Mesenchymal stem cell (in vitro differentiated cells and primary cell): ENCODE results near the gene LSM14A.
"Not testable (repeated sequence)": the region's sequence is repeated elsewhere in the genome, so short reads cannot be mapped to it uniquely, and the experiment has no call there.

Experiments
- DNase-seq: peaks from one replicate; pipeline ENCODE4 v3.0.0-alpha.2; 2013
- H2AFZ ChIP-seq: one replicate; pipeline ENCODE4 v1.6.1; 2013; ENCODE audit warnings: low read depth, mild to moderate bottlenecking, control low read depth, inconsistent platforms, low read length, moderate library complexity
- H2AK5ac ChIP-seq: 2 replicates; pipeline ENCODE4 v1.6.1; 2013; ENCODE audit warnings: low read length, moderate library complexity, mild to moderate bottlenecking, inconsistent platforms; ENCODE audit not compliant: severe bottlenecking
- H2BK120ac ChIP-seq: one replicate; pipeline ENCODE4 v1.6.1; 2013; ENCODE audit warnings: low read depth, mild to moderate bottlenecking, inconsistent platforms, low read length, moderate library complexity
- H2BK12ac ChIP-seq, 2 experiments: one replicate each; pipeline ENCODE4 v1.6.1; 2013; ENCODE audit warnings: inconsistent platforms in 2 of 2, low read length in 2 of 2, mild to moderate bottlenecking in 2 of 2, moderate library complexity in 2 of 2, control low read depth in 1 of 2
- H2BK15ac ChIP-seq: one replicate; pipeline ENCODE4 v1.6.1; 2013; ENCODE audit warnings: mild to moderate bottlenecking, low read depth, inconsistent platforms; ENCODE audit not compliant: poor library complexity, severe bottlenecking
- H2BK5ac ChIP-seq: 2 replicates; pipeline ENCODE4 v1.6.1; 2013; ENCODE audit warnings: low read depth, mild to moderate bottlenecking, low read length, control low read depth, inconsistent platforms; ENCODE audit not compliant: poor library complexity, severe bottlenecking
- H3K14ac ChIP-seq, 2 experiments: one replicate each; pipeline ENCODE4 v1.6.1; 2013; ENCODE audit warnings: inconsistent platforms in 2 of 2, low read length in 2 of 2, control low read depth in 1 of 2, mild to moderate bottlenecking in 1 of 2, moderate library complexity in 1 of 2
- H3K18ac ChIP-seq, 2 experiments: one replicate each; pipeline ENCODE4 v1.6.1; 2013; ENCODE audit warnings: inconsistent platforms in 2 of 2, low read length in 2 of 2, control low read depth in 1 of 2, low read depth in 1 of 2, mild to moderate bottlenecking in 1 of 2
- H3K23ac ChIP-seq, 2 experiments: one replicate each; pipeline ENCODE4 v1.6.1; 2013; ENCODE audit warnings: inconsistent platforms in 2 of 2, low read length in 2 of 2, mild to moderate bottlenecking in 2 of 2, moderate library complexity in 2 of 2, control low read depth in 1 of 2
- H3K27ac ChIP-seq: 2 replicates; pipeline ENCODE4 v1.5.1; 2013; ENCODE audit warnings: mild to moderate bottlenecking, moderate library complexity, low read length, control low read depth, inconsistent platforms; ENCODE audit not compliant: poor library complexity, severe bottlenecking
- H3K27me3 ChIP-seq, 2 experiments: 2 replicates each; pipeline versions ENCODE4 v1.6.1 to v1.7.0; 2013; ENCODE audit warnings: low read length in 2 of 2, mild to moderate bottlenecking in 2 of 2, moderate library complexity in 2 of 2, control low read depth in 1 of 2, inconsistent platforms in 1 of 2; ENCODE audit not compliant: control insufficient read depth in 1 of 2, insufficient read depth in 1 of 2
- H3K36me3 ChIP-seq, 2 experiments: 2 replicates each; pipeline versions ENCODE4 v1.6.1 to v1.7.0; 2013; ENCODE audit warnings: low read length in 2 of 2, control low read depth in 1 of 2, inconsistent platforms in 1 of 2, low read depth in 1 of 2, mild to moderate bottlenecking in 1 of 2; ENCODE audit not compliant: insufficient read depth in 2 of 2, control insufficient read depth in 1 of 2
- H3K4ac ChIP-seq, 2 experiments: one replicate each; pipeline ENCODE4 v1.6.1; 2013; ENCODE audit warnings: inconsistent platforms in 2 of 2, low read length in 2 of 2, mild to moderate bottlenecking in 2 of 2, moderate library complexity in 2 of 2, control low read depth in 1 of 2, low read depth in 1 of 2
- H3K4me1 ChIP-seq: 2 replicates; pipeline ENCODE4 v1.6.1; 2013; ENCODE audit warnings: low read depth, low read length, control low read depth; ENCODE audit not compliant: control insufficient read depth, insufficient read depth
- H3K4me2 ChIP-seq: 2 replicates; pipeline ENCODE4 v1.6.1; 2013; ENCODE audit warnings: low read length, mild to moderate bottlenecking, inconsistent platforms; ENCODE audit not compliant: poor library complexity, severe bottlenecking
- H3K4me3 ChIP-seq, 2 experiments: 2 replicates each; pipeline versions ENCODE4 v1.5.1 to v1.7.0; 2013; ENCODE audit warnings: low read length in 2 of 2, mild to moderate bottlenecking in 2 of 2, control low read depth in 1 of 2, low read depth in 1 of 2; ENCODE audit not compliant: insufficient read depth in 1 of 2
- H3K79me1 ChIP-seq: replicated peaks from 2 replicates; pipeline ENCODE4 v1.6.1; 2013; ENCODE audit warnings: mild to moderate bottlenecking, control low read depth, low read length, inconsistent platforms; ENCODE audit not compliant: poor library complexity, severe bottlenecking
- H3K9ac ChIP-seq: 2 replicates; pipeline ENCODE4 v1.7.0; 2013; ENCODE audit warnings: mild to moderate bottlenecking, low read length, moderate library complexity
- H3K9me3 ChIP-seq: 2 replicates; pipeline ENCODE4 v1.7.0; 2013; ENCODE audit warnings: mild to moderate bottlenecking, low read length; ENCODE audit not compliant: control insufficient read depth
- H4K8ac ChIP-seq: one replicate; pipeline ENCODE4 v1.6.1; 2013; ENCODE audit warnings: inconsistent platforms, mild to moderate bottlenecking, low read length, moderate library complexity
- H4K91ac ChIP-seq: one replicate; pipeline ENCODE4 v1.6.1; 2013; ENCODE audit warnings: mild to moderate bottlenecking, low read length, inconsistent platforms
- WGBS: methylation state at CpG from one replicate; pipeline ENCODE4 v1.1.7; 2013; ENCODE audit warnings: mixed read lengths; 5-methylcytosine and 5-hydroxymethylcytosine counted together

The LSM14A gene

DNA sequence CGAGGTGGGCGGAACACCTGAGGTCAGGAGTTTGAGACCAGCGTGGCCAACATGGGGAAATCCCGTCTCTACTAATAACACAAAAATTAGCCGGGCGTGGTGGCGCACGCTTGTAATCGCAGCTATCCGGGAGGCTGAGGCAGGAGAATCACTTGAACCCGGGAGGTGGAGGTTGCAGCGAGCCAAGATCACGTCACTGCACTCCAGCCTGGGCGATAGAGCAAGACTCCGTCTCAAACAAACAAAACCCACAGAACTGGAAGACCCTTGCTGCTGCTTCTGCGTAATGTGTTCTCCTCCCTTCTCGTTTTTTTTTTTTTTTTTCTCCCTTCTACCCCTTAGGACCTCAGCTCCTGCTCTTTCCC lies 81.4 kb downstream of the LSM14A start:
- not testable (repeated sequence) for H3K4me1 ChIP-seq
- 88% methylated on average over 17 of the region's 17 CpGs for WGBS

DNA sequence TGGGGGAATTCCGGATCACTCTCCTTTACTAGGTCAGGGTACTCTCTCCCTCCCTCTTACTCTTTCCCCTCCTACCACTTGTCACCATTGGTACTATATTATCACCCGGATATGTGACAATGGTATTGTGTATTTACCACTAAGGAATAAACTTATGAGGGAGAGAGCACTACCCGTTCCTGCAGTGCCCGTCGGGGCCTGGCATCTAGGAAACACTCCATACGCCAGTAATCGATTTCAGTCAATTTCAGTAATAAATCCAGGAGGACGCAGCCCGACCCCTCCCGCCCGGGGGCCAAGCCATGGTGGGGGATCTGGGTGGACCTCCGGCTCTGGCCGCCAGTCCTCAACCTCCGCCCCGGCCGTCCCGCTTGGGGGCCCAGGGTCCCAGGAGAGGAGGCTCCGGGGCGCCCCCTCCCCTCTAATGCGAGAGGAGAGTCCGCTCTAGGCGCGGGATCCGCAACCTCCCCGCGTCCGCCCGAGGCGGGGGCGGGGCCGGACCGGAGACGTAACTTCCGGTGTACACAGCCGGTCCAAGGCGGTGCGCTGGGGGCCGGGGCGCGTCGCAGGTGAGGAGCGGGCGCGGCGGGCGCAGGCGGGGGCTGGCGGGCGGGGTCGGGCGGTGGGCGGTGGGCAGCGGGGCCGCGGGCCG lies 81.9 kb downstream of the LSM14A start, which contains the start of gene GARRE1:
Gene GARRE1 (plus strand): TSS at position 509 of the 652 bp plus-strand sequence. CDS start 45,920 bp downstream, outside the sequence.
- peak within 1 kb of the TSS; percentile 89 for H4K8ac ChIP-seq
- H2BK15ac ChIP-seq = peak within 1 kb of the TSS; percentile 94
- H2BK12ac ChIP-seq = peak within 1 kb of the TSS in 1 of 2 experiments; percentile 54
- peak within 1 kb of the TSS; percentile 89 for H2BK120ac ChIP-seq
- H3K27ac ChIP-seq = no peak within 1 kb of the TSS
- peak within 1 kb of the TSS; percentile 66 for H2BK5ac ChIP-seq
- peak within 1 kb of the TSS; percentile 85 for H2AFZ ChIP-seq
- peak within 1 kb of the TSS; percentile 94 for H3K9ac ChIP-seq
- no peaks in the 10 kb centered on the region for H3K9me3 ChIP-seq
- H3K23ac ChIP-seq = peak within 1 kb of the TSS in 1 of 2 experiments; percentile 95
- peak; percentile 67 for DNase-seq
- peak within 1 kb of the TSS; percentile 61 for H4K91ac ChIP-seq
- H3K4ac ChIP-seq = peak within 1 kb of the TSS; percentile 73 to 92
- H3K14ac ChIP-seq = peak within 1 kb of the TSS in 1 of 2 experiments; percentile 91
- H3K36me3 ChIP-seq = no peaks in the 10 kb centered on the region
- H3K79me1 ChIP-seq = peaks cover 8% of the 10 kb centered on the region
- WGBS = 4% methylated on average over 14 of the region's 56 CpGs
- no peak within 1 kb of the TSS for H2AK5ac ChIP-seq
- peak within 1 kb of the TSS; percentile 71 to 73 for H3K18ac ChIP-seq
- peak within 1 kb of the TSS; percentile 96 for H3K4me2 ChIP-seq
- peak within 1 kb of the TSS; percentile 82 to 93 for H3K4me3 ChIP-seq
- H3K27me3 ChIP-seq = no peaks in the 10 kb centered on the region
- peaks cover 6% of the 10 kb centered on the region for H3K4me1 ChIP-seq

More for the DNA sequence above, 81.4 kb downstream of the LSM14A start:
- H4K8ac ChIP-seq, H2AK5ac ChIP-seq, H2BK12ac ChIP-seq, H3K27ac ChIP-seq, H4K91ac ChIP-seq, H3K27me3 ChIP-seq, H2BK120ac ChIP-seq, H2BK5ac ChIP-seq, H3K4ac ChIP-seq, H3K14ac ChIP-seq, H3K9me3 ChIP-seq, H3K36me3 ChIP-seq, H3K23ac ChIP-seq, H2BK15ac ChIP-seq, H3K79me1 ChIP-seq, DNase-seq: not testable (repeated sequence)
- Histone ChIP-seq H2AFZ (peak overlapping the region; percentile 60), H3K4me3 (peak overlapping the region in 1 of 2 experiments; percentile 82), H3K18ac (peak overlapping the region in 1 of 2 experiments; percentile 73), H3K9ac (peak overlapping the region; percentile 94), H3K4me2 (peak overlapping the region; percentile 96)

DNA sequence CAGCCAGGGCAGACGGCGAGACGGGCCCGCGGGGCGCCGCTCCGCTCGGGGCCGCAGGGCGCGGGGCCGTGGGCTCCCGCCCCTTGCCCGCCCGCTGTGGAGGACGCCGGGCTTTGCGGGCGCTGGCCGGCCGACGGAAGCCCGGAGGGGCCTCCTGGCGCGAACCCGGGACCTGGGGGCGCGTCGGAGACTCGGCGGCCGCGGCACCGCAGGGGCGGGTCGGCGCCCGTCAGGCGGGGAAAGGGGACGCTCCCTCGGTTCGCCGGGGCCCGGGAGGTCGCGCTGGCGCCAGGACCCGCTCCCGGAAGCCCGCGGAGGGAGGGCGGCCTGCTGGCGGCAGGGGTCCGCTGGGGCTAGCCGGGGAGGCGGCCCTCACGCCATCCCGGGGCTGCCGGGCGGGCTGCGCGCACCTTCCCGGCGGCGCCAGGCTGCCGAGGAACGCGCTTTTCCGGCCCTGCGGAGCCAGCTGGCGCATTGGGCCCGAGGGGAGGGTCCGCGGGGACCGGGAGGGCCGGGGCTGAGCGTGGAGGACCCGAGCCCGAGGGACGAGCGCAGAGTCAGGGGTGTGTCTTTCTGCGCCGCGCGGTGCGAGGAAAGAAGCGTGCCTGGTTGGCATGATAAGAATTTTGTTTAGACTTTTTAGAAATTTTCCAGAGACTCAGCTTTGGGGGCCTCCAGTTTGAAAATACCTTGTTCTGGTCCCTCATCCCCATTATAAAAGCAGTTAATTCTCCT lies 82.6 kb downstream of the LSM14A start:
- Histone ChIP-seq H3K27ac (no peak overlapping the region), H3K36me3 (no peaks in the 10 kb centered on the region), H2BK15ac (peak overlapping the region; percentile 94), H2AFZ (peak overlapping the region; percentile 85), H4K8ac (peak overlapping the region; percentile 77), H3K4ac (peak overlapping the region in 1 of 2 experiments; percentile 61), H3K23ac (peak overlapping the region in 1 of 2 experiments; percentile 57), H2BK12ac (peak overlapping the region in 1 of 2 experiments; percentile 54), H3K4me1 (peaks cover 6% of the 10 kb centered on the region), H4K91ac (peak overlapping the region; percentile 61), H3K9me3 (no peaks in the 10 kb centered on the region), H3K9ac (peak overlapping the region; percentile 94), H2BK5ac (peak overlapping the region; percentile 66), H3K4me2 (peak overlapping the region; percentile 84), H3K27me3 (no peaks in the 10 kb centered on the region), H3K79me1 (peaks cover 12% of the 10 kb centered on the region), H3K4me3 (peak overlapping the region; percentile 81 to 93), H3K18ac (peak overlapping the region in 1 of 2 experiments; percentile 71), H2AK5ac (no peak overlapping the region), H3K14ac (peak overlapping the region in 1 of 2 experiments; percentile 91), H2BK120ac (peak overlapping the region; percentile 89)
- under 1% methylated on average over 41 of the region's 88 CpGs for WGBS
- DNase-seq = no peak

DNA sequence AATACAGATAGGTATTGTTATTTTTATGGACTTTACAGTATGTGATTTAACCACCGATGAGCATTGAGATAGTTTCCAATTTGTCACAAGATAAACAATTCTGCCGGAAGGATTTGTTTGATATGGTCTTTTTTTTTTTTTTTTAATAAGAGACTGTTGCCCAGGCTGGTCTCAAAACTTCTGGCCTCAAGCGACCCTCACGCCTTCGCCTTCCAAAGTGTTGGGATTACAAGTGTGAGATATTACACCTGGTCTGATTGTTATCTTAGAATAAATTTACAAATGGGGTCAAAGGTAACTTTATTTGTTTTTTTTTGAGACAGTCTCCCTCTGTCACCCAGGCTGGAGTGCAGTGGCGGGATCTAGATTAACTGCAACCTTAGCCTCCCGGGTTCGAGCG lies 83.2 kb downstream of the LSM14A start:
- no peak overlapping the region for H2BK120ac ChIP-seq
- no peak overlapping the region for H2BK5ac ChIP-seq
- WGBS = 77% methylated on average over 9 of the region's 9 CpGs
- no peak overlapping the region for H3K23ac ChIP-seq
- H2AK5ac ChIP-seq = no peak overlapping the region
- no peak overlapping the region for H3K4ac ChIP-seq
- H4K91ac ChIP-seq = no peak overlapping the region
- H3K27ac ChIP-seq = no peak overlapping the region
- H2AFZ ChIP-seq = no peak overlapping the region
- no peaks in the 10 kb centered on the region for H3K36me3 ChIP-seq
- DNase-seq = no peak
- peaks cover 6% of the 10 kb centered on the region for H3K4me1 ChIP-seq
- H3K79me1 ChIP-seq = peaks cover 14% of the 10 kb centered on the region
- peak overlapping the region; percentile 84 for H3K4me2 ChIP-seq
- H3K18ac ChIP-seq = no peak overlapping the region
- no peak overlapping the region for H4K8ac ChIP-seq
- H3K27me3 ChIP-seq = no peaks in the 10 kb centered on the region
- H3K9ac ChIP-seq = peak overlapping the region; percentile 94
- no peak overlapping the region for H3K14ac ChIP-seq
- no peak overlapping the region for H2BK15ac ChIP-seq
- H3K4me3 ChIP-seq = peak overlapping the region in 1 of 2 experiments; percentile 81
- H2BK12ac ChIP-seq = no peak overlapping the region
- no peaks in the 10 kb centered on the region for H3K9me3 ChIP-seq
